ENCODE results near the gene ATXN7L2. TPM values are rescaled to one million over a fixed set of nuclear protein-coding genes. Genes with fewer than 3 reads are reported as not detected.

ATXN7L2 gene
- total and polyA plus RNA-seq, 2 of the 8 experiments (the other 6 are each of a cell fraction or from before 2014, with no cell fraction given): 8.1 to 9.3 TPM

- no peaks in the 10 kb centered on the region for H3K27me3 ChIP-seq (replicated peaks in 1 of 4; ENCODE audit: control insufficient read depth in 3 of 4, extremely low read depth in 1 of 4, insufficient read depth in 3 of 4, low read length in 3 of 4)
- no peak within 1 kb of the TSS for H3K23ac ChIP-seq (ENCODE audit: insufficient read length)
- H4K91ac ChIP-seq (replicated peaks; ENCODE audit: insufficient read length, low read length): peak within 1 kb of the TSS; percentile 54
- peak within 1 kb of the TSS; percentile 77; the same call in 1 of the 2 replicates for H2BK12ac ChIP-seq (ENCODE audit: low read depth, low read length)
- H3K9ac ChIP-seq (replicated peaks in 1 of 4; ENCODE audit: extremely low read depth in 1 of 4, low read depth in 3 of 4, low read length in 3 of 4): peak within 1 kb of the TSS in 2 of 4 experiments; percentile 1 to 13; a peak in 3 of 7 replicates
- peaks cover 0 to 11% (median 4%) of the 10 kb centered on the region in 4 experiments; a peak in 4 of 7 replicates for H3K4me1 ChIP-seq (replicated peaks in 1 of 4; ENCODE audit: control insufficient read depth in 3 of 4, insufficient read depth in 4 of 4, low read length in 3 of 4)
- H2BK15ac ChIP-seq (ENCODE audit: low read length): no peak within 1 kb of the TSS
- H2BK20ac ChIP-seq (ENCODE audit: low read length): no peak within 1 kb of the TSS
- no peak within 1 kb of the TSS for H3K14ac ChIP-seq (ENCODE audit: insufficient read length)
- H2BK5ac ChIP-seq (ENCODE audit: low read depth, low read length): peak within 1 kb of the TSS; percentile 76; the same call in 1 of the 2 replicates
- DNase-seq (ENCODE audit: low read depth in 1 of 2, low spot score in 2 of 2) (peak in 1 of 2 experiments; percentile 96), FAIRE-seq (no peak)
- H4K5ac ChIP-seq (ENCODE audit: insufficient read length, low read depth, low read length): peak within 1 kb of the TSS; percentile 82
- CTCF ChIA-PET (ENCODE audit: partially characterized antibody): interaction anchor here (0.6 to 43.7 kb wide), 19 partner anchors 8 to 552 kb away, joined by 3 to 1755 read pairs (median 3); partner anchors contain the start of genes AMIGO1, AMPD2, ATXN7L2 and GNAT2
- POLR2A ChIA-PET (ENCODE audit: partially characterized antibody): interaction anchor here (0.7 to 3.2 kb wide), 9 partner anchors 9 to 47 kb away, joined by 3 to 20 read pairs (median 6); partner anchors contain the start of gene AMIGO1
- H3K4ac ChIP-seq (replicated peaks; ENCODE audit: insufficient read length, low read depth, low read length): no peak within 1 kb of the TSS
- H3K9me3 ChIP-seq (ENCODE audit: insufficient read depth in 2 of 2, low read depth in 1 of 2, low read length in 1 of 2): no peaks in the 10 kb centered on the region
- H2AK5ac ChIP-seq (ENCODE audit: low read depth, low read length): no peak within 1 kb of the TSS
- H3K4me2 ChIP-seq (ENCODE audit: insufficient read depth in 1 of 2, low read depth in 2 of 2, low read length in 2 of 2): peak within 1 kb of the TSS; percentile 7 to 59
- H2BK120ac ChIP-seq (replicated peaks; ENCODE audit: low read depth, low read length): no peak within 1 kb of the TSS
- peak within 1 kb of the TSS; percentile 58 to 90 (median 80) for H3K4me3 ChIP-seq (ENCODE audit: extremely low read depth in 1 of 4, insufficient read depth in 2 of 4, low read depth in 3 of 4, low read length in 4 of 4)
- H3K27ac ChIP-seq (ENCODE audit: low read depth, low read length): no peak within 1 kb of the TSS
- no peaks in the 10 kb centered on the region; a peak in 1 of 8 replicates for H3K36me3 ChIP-seq (ENCODE audit: control insufficient read depth in 2 of 4, insufficient read depth in 4 of 4, low read length in 3 of 4)
- no peaks in the 10 kb centered on the region; the same call in 1 of the 2 replicates for H3K79me1 ChIP-seq (ENCODE audit: low read depth, low read length)
- 4% methylated on average over 34 of the region's 44 CpGs; no CpG with 5 or more reads in 1 of the 2 experiments for WGBS, 2 experiments (ENCODE audit: extremely low coverage in 1 of 2, insufficient coverage in 1 of 2, insufficient read length in 1 of 2, insufficient replicate concordance in 2 of 2, low coverage in 1 of 2, low lambda C conversion rate in 2 of 2, missing lambda C conversion rate in 1 of 2)
- no peaks in the 10 kb centered on the region for H3K79me2 ChIP-seq (ENCODE audit: control insufficient read depth in 1 of 2, insufficient read depth in 2 of 2, low read length in 2 of 2)
- H4K20me1 ChIP-seq (replicated peaks in 1 of 2; ENCODE audit: control insufficient read depth in 1 of 2, insufficient read depth in 2 of 2, low read length in 2 of 2): peaks cover 0 to 1% of the 10 kb centered on the region in 2 experiments
- H3K56ac ChIP-seq (replicated peaks; ENCODE audit: insufficient read length, low read depth, low read length): no peak within 1 kb of the TSS
- H4K8ac ChIP-seq (ENCODE audit: extremely low read depth, insufficient read depth, low read length): peak within 1 kb of the TSS; percentile 64
- peaks cover 2% of the 10 kb centered on the region for H3K23me2 ChIP-seq (ENCODE audit: low read depth, low read length)
- H2AFZ ChIP-seq (ENCODE audit: low read length): peak within 1 kb of the TSS; percentile 77
- peak within 1 kb of the TSS; percentile 55 for H3K18ac ChIP-seq (ENCODE audit: extremely low read depth, low read length)
- TF ChIP-seq EGR1 (IDR thresholded peaks at IDR 0.05; ENCODE audit: borderline replicate concordance, low read depth, low read length): peak; percentile 67; the same call in 1 of the 2 replicates
- no peak for TF ChIP-seq CBX5 (IDR thresholded peaks at IDR 0.05; ENCODE audit: low read depth, low read length)
- no peak for TF ChIP-seq SRF (IDR thresholded peaks at IDR 0.05; ENCODE audit: low read depth, low read length)
- no peak for TF ChIP-seq CHD1 (IDR thresholded peaks at IDR 0.05; ENCODE audit: low read depth, low read length)
- TF ChIP-seq SP1 (IDR thresholded peaks at IDR 0.05; ENCODE audit: low read depth, low read length): no peak
- TF ChIP-seq EP300 (IDR thresholded peaks at IDR 0.05; ENCODE audit: borderline replicate concordance in 1 of 2, low read depth in 2 of 2, low read length in 2 of 2): peak in 1 of 2 experiments; percentile 38; a peak in 1 of 3 replicates
- peak; percentile 90 for TF ChIP-seq ASH2L (IDR thresholded peaks at IDR 0.05; ENCODE audit: low read length)
- no peak for TF ChIP-seq CTBP2 (IDR thresholded peaks at IDR 0.05; ENCODE audit: borderline replicate concordance, insufficient read depth, insufficient read length, low read length)
- no peak for TF ChIP-seq RFX5 (IDR thresholded peaks at IDR 0.05; ENCODE audit: borderline replicate concordance, low read depth, low read length)
- TF ChIP-seq KDM5A (IDR thresholded peaks at IDR 0.05; ENCODE audit: low read length): no peak
- no peak for TF ChIP-seq ZNF274 (IDR thresholded peaks at IDR 0.05; ENCODE audit: borderline replicate concordance, extremely low read depth, low read length)
- TF ChIP-seq BRCA1 (IDR thresholded peaks at IDR 0.05; ENCODE audit: low read depth, low read length): peak; percentile 89
Observed at GRCh38 chr1:109493805-109494539, 10.3 kb downstream of the ATXN7L2 start, which contains the start of gene CYB561D1. Gene CYB561D1 (plus strand): TSS chr1:109494094. CDS start chr1:109494140, 46 bp downstream.
